ENCODE results near the gene ARID4B. TPM values are rescaled to one million over a fixed set of nuclear protein-coding genes. Genes with fewer than 3 reads are reported as not detected.

ARID4B gene
- total RNA-seq, 1 experiment from 2014 or later = 28.3 TPM

DNA sequence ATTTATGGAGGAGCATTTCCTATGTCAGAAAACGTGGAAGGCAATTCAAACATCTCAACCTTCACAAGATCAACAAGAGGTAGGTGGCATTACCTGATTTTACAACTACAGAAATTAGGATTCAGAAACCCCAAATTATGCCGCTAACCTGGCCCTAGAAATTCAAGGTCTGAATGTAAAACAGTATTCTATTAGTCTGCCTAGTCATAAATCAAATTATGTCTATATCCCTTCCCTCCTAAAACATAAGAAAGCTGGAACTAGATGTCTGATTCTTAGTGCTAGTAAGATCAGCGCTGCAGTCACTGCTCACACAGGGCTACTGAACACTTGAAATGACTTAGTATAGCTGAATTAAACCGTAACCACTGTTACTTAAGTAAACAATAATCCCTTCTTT, 200.8 kb downstream of the ARID4B start:
- DNase-seq (ENCODE audit: low read depth, low spot score) = no peak
- no peak for ATAC-seq
- Histone ChIP-seq H3K4me3 (replicated peaks in 1 of 2; ENCODE audit: low read depth in 1 of 2, low read length in 2 of 2) (peak overlapping the region; percentile 95 to 98), H3K4me2 (ENCODE audit: low read length) (peak overlapping the region; percentile 80), H4K20me1 (ENCODE audit: insufficient read depth) (peaks cover 44% of the 10 kb centered on the region; the same call in 1 of the 2 replicates), H3K27me3 (ENCODE audit: insufficient read depth, low read length) (no peaks in the 10 kb centered on the region), H3K79me2 (ENCODE audit: insufficient read depth, low read length) (peaks cover 64% of the 10 kb centered on the region), H2AFZ (ENCODE audit: low read depth, low read length, poor library complexity, severe bottlenecking) (no peak overlapping the region), H3K4me1 (ENCODE audit: control insufficient read depth in 1 of 2, insufficient read depth in 2 of 2, low read length in 2 of 2) (peaks cover 10 to 18% of the 10 kb centered on the region in 2 experiments; a peak in 3 of 4 replicates), H3K36me3 (ENCODE audit: control insufficient read depth in 1 of 2, insufficient read depth in 2 of 2, low read length in 2 of 2) (peaks cover 6 to 37% of the 10 kb centered on the region in 2 experiments; a peak in 3 of 4 replicates), H3K9ac (ENCODE audit: low read length) (peak overlapping the region; percentile 97), H3K27ac (ENCODE audit: low read depth, low read length) (no peak overlapping the region), H3K9me2 (ENCODE audit: insufficient read depth) (no peaks in the 10 kb centered on the region), H3K9me3 (ENCODE audit: control insufficient read depth in 1 of 2, insufficient read depth in 1 of 2, low read depth in 1 of 2, low read length in 2 of 2) (no peaks in the 10 kb centered on the region)
- intact Hi-C loops (cut with micrococcal nuclease) = no loop called here
- ChIA-PET POLR2A (no interaction called here), RAD21 (ENCODE audit: low non-redundant PET in 1 of 2, low total read pairs in 2 of 2, uncharacterized antibody in 2 of 2, unreplicated experiment in 2 of 2) (no interaction called here), CTCF (no interaction called here)
- BruUV-seq (replicated peaks) = no TSS peak
- TF ChIP-seq, protein P1, sequence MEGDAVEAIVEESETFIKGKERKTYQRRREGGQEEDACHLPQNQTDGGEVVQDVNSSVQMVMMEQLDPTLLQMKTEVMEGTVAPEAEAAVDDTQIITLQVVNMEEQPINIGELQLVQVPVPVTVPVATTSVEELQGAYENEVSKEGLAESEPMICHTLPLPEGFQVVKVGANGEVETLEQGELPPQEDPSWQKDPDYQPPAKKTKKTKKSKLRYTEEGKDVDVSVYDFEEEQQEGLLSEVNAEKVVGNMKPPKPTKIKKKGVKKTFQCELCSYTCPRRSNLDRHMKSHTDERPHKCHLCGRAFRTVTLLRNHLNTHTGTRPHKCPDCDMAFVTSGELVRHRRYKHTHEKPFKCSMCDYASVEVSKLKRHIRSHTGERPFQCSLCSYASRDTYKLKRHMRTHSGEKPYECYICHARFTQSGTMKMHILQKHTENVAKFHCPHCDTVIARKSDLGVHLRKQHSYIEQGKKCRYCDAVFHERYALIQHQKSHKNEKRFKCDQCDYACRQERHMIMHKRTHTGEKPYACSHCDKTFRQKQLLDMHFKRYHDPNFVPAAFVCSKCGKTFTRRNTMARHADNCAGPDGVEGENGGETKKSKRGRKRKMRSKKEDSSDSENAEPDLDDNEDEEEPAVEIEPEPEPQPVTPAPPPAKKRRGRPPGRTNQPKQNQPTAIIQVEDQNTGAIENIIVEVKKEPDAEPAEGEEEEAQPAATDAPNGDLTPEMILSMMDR (IDR thresholded peaks at IDR 0.05 in 2 of 3, conservative IDR thresholded peaks at IDR 0.05 in 1 of 3; ENCODE audit: borderline replicate concordance in 1 of 3, insufficient read depth in 1 of 3, low read depth in 2 of 3, low read length in 2 of 3) = no peak
- TF ChIP-seq, protein P2, sequence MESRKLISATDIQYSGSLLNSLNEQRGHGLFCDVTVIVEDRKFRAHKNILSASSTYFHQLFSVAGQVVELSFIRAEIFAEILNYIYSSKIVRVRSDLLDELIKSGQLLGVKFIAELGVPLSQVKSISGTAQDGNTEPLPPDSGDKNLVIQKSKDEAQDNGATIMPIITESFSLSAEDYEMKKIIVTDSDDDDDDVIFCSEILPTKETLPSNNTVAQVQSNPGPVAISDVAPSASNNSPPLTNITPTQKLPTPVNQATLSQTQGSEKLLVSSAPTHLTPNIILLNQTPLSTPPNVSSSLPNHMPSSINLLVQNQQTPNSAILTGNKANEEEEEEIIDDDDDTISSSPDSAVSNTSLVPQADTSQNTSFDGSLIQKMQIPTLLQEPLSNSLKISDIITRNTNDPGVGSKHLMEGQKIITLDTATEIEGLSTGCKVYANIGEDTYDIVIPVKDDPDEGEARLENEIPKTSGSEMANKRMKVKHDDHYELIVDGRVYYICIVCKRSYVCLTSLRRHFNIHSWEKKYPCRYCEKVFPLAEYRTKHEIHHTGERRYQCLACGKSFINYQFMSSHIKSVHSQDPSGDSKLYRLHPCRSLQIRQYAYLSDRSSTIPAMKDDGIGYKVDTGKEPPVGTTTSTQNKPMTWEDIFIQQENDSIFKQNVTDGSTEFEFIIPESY (IDR thresholded peaks at IDR 0.05; ENCODE audit: extremely low read depth, insufficient replicate concordance, low read length) = no peak
- TF ChIP-seq, protein P3, sequence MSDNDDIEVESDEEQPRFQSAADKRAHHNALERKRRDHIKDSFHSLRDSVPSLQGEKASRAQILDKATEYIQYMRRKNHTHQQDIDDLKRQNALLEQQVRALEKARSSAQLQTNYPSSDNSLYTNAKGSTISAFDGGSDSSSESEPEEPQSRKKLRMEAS (IDR thresholded peaks at IDR 0.05) = peak; percentile 16; the same call in 1 of the 2 replicates
